NCI-H2196 (cell line): ENCODE data around the gene RAB44.
"Not testable (repeated sequence)": the region's sequence is repeated elsewhere in the genome, so short reads cannot be mapped to it uniquely, and the experiment has no call there.

Source experiments
- DNase-seq: peaks from one replicate; lab custom pipeline; 2025; ENCODE audit not compliant: unreplicated experiment; lab: John Stamatoyannopoulos, UW

The RAB44 gene

GRCh38 chr6:36697481-36697903 is at the start of gene RAB44:
RAB44 (plus strand) TSS chr6:36697826; CDS start chr6:36704236, 6,410 bp downstream.
- DNase-seq = no peak

- DNase-seq = no peak
Measured at GRCh38 chr6:36649086-36649485, 48.5 kb upstream of the RAB44 start.

- DNase-seq = no peak
Measured at GRCh38 chr6:36649701-36650484, 47.7 kb upstream of the RAB44 start.

- no peak for DNase-seq
Measured at GRCh38 chr6:36650848-36651478, 46.7 kb upstream of the RAB44 start.

GRCh38 chr6:36651659-36652379 is 45.8 kb upstream of the RAB44 start:
- DNase-seq = no peak

GRCh38 chr6:36654469-36654868 is 43.2 kb upstream of the RAB44 start:
- not testable (repeated sequence) for DNase-seq

- DNase-seq = no peak
Measured at GRCh38 chr6:36655085-36655724, 42.4 kb upstream of the RAB44 start.

GRCh38 chr6:36656441-36656840 is 41.2 kb upstream of the RAB44 start:
- DNase-seq = no peak

- DNase-seq = no peak
Measured at GRCh38 chr6:36657271-36657670, 40.4 kb upstream of the RAB44 start.

- no peak for DNase-seq
Measured at GRCh38 chr6:36657942-36658544, 39.6 kb upstream of the RAB44 start.

GRCh38 chr6:36659271-36659670 is 38.4 kb upstream of the RAB44 start:
- DNase-seq = no peak

GRCh38 chr6:36660771-36661471 is 36.7 kb upstream of the RAB44 start:
- no peak for DNase-seq

- no peak for DNase-seq
Measured at GRCh38 chr6:36662380-36662779, 35.2 kb upstream of the RAB44 start.

GRCh38 chr6:36662827-36663256 is 34.8 kb upstream of the RAB44 start:
- no peak for DNase-seq

GRCh38 chr6:36663504-36664446 is 33.9 kb upstream of the RAB44 start:
- no peak for DNase-seq

GRCh38 chr6:36665180-36665579 is 32.4 kb upstream of the RAB44 start:
- no peak for DNase-seq

- no peak for DNase-seq
Measured at GRCh38 chr6:36666287-36666686, 31.3 kb upstream of the RAB44 start.

- peak; percentile 93 for DNase-seq
Measured at GRCh38 chr6:36666826-36667591, 30.6 kb upstream of the RAB44 start.
